Vagina (tissue), 2 donors: Measurements from ENCODE around the gene GRIA1. TPM values are rescaled to one million over a fixed set of nuclear protein-coding genes. Genes with fewer than 3 reads are reported as not detected.

Experiments used
- DNase-seq, 2 donors: peaks; one replicate each; pipeline ENCODE4 v3.0.0-alpha.2; 2017; ENCODE audit errors: extremely low spot score in 2 of 2
- H3K27ac ChIP-seq: fragments of 200-600 bp; sonication (generic); one replicate; pipeline ENCODE4 v1.5.1; 2019
- H3K27me3 ChIP-seq: fragments of 200-600 bp; sonication (generic); one replicate; pipeline ENCODE4 v1.5.1; 2019
- H3K36me3 ChIP-seq, 2 donors: fragments of 200-600 bp; sonication (generic); one replicate each; pipeline ENCODE4 v1.5.1; 2017 to 2019
- H3K4me1 ChIP-seq: fragments of 200-600 bp; sonication (generic); one replicate; pipeline ENCODE4 v1.5.1; 2019
- H3K4me3 ChIP-seq, 2 donors: fragments of 200-600 bp; sonication (generic); 1 replicate in 1 of 2; 2 replicates in 1 of 2; pipeline ENCODE4 v1.5.1; 2016 to 2019
- H3K9me3 ChIP-seq: fragments of 200-600 bp; sonication (generic); one replicate; pipeline ENCODE4 v1.5.1; 2019
- CTCF ChIP-seq, 3 experiments: fragments of 450-650 bp in 2 of 3; fragments of 200-600 bp in 1 of 3; sonication (generic) in 1 of 3; IDR thresholded peaks; one replicate each; pipeline ENCODE4 v1.5.1; 2017 to 2019; ENCODE audit warnings: antibody characterized with exemption in 3 of 3, mild to moderate bottlenecking in 2 of 3, moderate library complexity in 2 of 3
- POLR2A ChIP-seq, 2 donors: fragments of 450-650 bp; IDR thresholded peaks; one replicate each; pipeline ENCODE4 v1.6.1; 2017; ENCODE audit warnings: antibody characterized with exemption in 2 of 2, mild to moderate bottlenecking in 2 of 2, moderate library complexity in 2 of 2
- POLR2AphosphoS5 ChIP-seq, 2 donors: sonication (generic); formaldehyde crosslinking; IDR thresholded peaks; one replicate each; pipeline ENCODE4 v1.9.0; 2017; ENCODE audit warnings: antibody characterized with exemption in 2 of 2, mild to moderate bottlenecking in 2 of 2, low read depth in 1 of 2; ENCODE audit not compliant: insufficient read depth in 1 of 2
- intact Hi-C: fragments of 100-400 bp; cut with DNase I; formaldehyde crosslinking; loops from one replicate; pipeline ENCODE4 v1.15.1; 2023
- total RNA-seq: library from RNA; depleted of rRNA; stranded (reverse); fragments of >200 nt; gene quantifications from one replicate; pipeline ENCODE4 v1.2.3, GENCODE V29; 2016

Gene GRIA1
- total RNA-seq, 1 donor from 2014 or later: not detected

GRCh38 chr5:153491856-153492255 is 1.4 kb downstream of the GRIA1 start:
- Histone ChIP-seq H3K36me3 (no peaks in the 10 kb centered on the region), H3K4me1 (no peaks in the 10 kb centered on the region), H3K27ac (no peak overlapping the region), H3K4me3 (no peak overlapping the region), H3K27me3 (no peaks in the 10 kb centered on the region), H3K9me3 (no peaks in the 10 kb centered on the region)
- no peak for DNase-seq
- TF ChIP-seq POLR2AphosphoS5 (IDR thresholded peaks at IDR 0.05; ENCODE audit: insufficient read depth in 1 of 2, low read depth in 1 of 2): no peak
- no peak for TF ChIP-seq POLR2A (IDR thresholded peaks at IDR 0.05)
- TF ChIP-seq CTCF (IDR thresholded peaks at IDR 0.05): no peak
- intact Hi-C loops: loop anchor here (10.0 kb wide), 1 partner anchor 473 kb away; no protein-coding TSS in a partner anchor

- TF ChIP-seq CTCF (IDR thresholded peaks at IDR 0.05) (peak in 2 of 3 experiments; percentile 7 to 24), POLR2A (IDR thresholded peaks at IDR 0.05) (no peak)
- H3K9me3 ChIP-seq: no peaks in the 10 kb centered on the region
- no peaks in the 10 kb centered on the region for H3K36me3 ChIP-seq
- H3K27ac ChIP-seq: no peak overlapping the region
- no peak for DNase-seq
- H3K4me3 ChIP-seq: no peak overlapping the region
- H3K4me1 ChIP-seq: no peaks in the 10 kb centered on the region
- no peaks in the 10 kb centered on the region for H3K27me3 ChIP-seq
- intact Hi-C loops: loop anchor here (10.0 kb wide), 1 partner anchor 468 kb away; no protein-coding TSS in a partner anchor
These were observed 6.4 kb downstream of the GRIA1 start for GRCh38 chr5:153496835-153497234.

GRCh38 chr5:153498516-153498915 is 8.0 kb downstream of the GRIA1 start:
- intact Hi-C loops: loop anchor here (10.0 kb wide), 1 partner anchor 466 kb away; no protein-coding TSS in a partner anchor
- TF ChIP-seq POLR2AphosphoS5 (IDR thresholded peaks at IDR 0.05; ENCODE audit: insufficient read depth in 1 of 2, low read depth in 1 of 2): no peak
- no peak for TF ChIP-seq CTCF (IDR thresholded peaks at IDR 0.05)
- no peak for TF ChIP-seq POLR2A (IDR thresholded peaks at IDR 0.05)
- H3K9me3 ChIP-seq: no peaks in the 10 kb centered on the region

GRCh38 chr5:153500178-153500577 is 9.7 kb downstream of the GRIA1 start:
- no peaks in the 10 kb centered on the region for H3K36me3 ChIP-seq
- intact Hi-C loops: no loop called here
- no peak for DNase-seq
- H3K9me3 ChIP-seq: no peaks in the 10 kb centered on the region
- no peaks in the 10 kb centered on the region for H3K27me3 ChIP-seq
- H3K4me3 ChIP-seq: no peak overlapping the region
- H3K4me1 ChIP-seq: no peaks in the 10 kb centered on the region
- no peak overlapping the region for H3K27ac ChIP-seq
- TF ChIP-seq CTCF (IDR thresholded peaks at IDR 0.05) (no peak), POLR2A (IDR thresholded peaks at IDR 0.05) (no peak), POLR2AphosphoS5 (IDR thresholded peaks at IDR 0.05; ENCODE audit: insufficient read depth in 1 of 2, low read depth in 1 of 2) (no peak)

More at GRCh38 chr5:153498516-153498915, 8.0 kb downstream of the GRIA1 start:
- Histone ChIP-seq H3K4me1 (no peaks in the 10 kb centered on the region), H3K27me3 (no peaks in the 10 kb centered on the region), H3K27ac (no peak overlapping the region), H3K4me3 (no peak overlapping the region), H3K36me3 (no peaks in the 10 kb centered on the region)
- DNase-seq: no peak

GRCh38 chr5:153504726-153505125 is 14.3 kb downstream of the GRIA1 start:
- Histone ChIP-seq H3K27me3 (no peaks in the 10 kb centered on the region), H3K4me1 (no peaks in the 10 kb centered on the region), H3K27ac (no peak overlapping the region), H3K9me3 (no peaks in the 10 kb centered on the region), H3K36me3 (no peaks in the 10 kb centered on the region), H3K4me3 (no peak overlapping the region)
- no peak for TF ChIP-seq POLR2A (IDR thresholded peaks at IDR 0.05)
- TF ChIP-seq POLR2AphosphoS5 (IDR thresholded peaks at IDR 0.05; ENCODE audit: insufficient read depth in 1 of 2, low read depth in 1 of 2): no peak
- TF ChIP-seq CTCF (IDR thresholded peaks at IDR 0.05): no peak
- no peak for DNase-seq
- intact Hi-C loops: no loop called here
